Endothelial cell (in vitro differentiated cells): Measurements from ENCODE around the gene ZNF391. TPM values are rescaled to one million over a fixed set of nuclear protein-coding genes. Genes with fewer than 3 reads are reported as not detected.
A peak's percentile ranks its signal among the peaks of the same experiment; 100 is the strongest.
"Not testable (repeated sequence)": the region's sequence is repeated elsewhere in the genome, so short reads cannot be mapped to it uniquely, and the experiment has no call there.

Experiments
- DNase-seq: peaks from one replicate; pipeline ENCODE4 v3.0.0; 2021; ENCODE audit warnings: low spot score
- H3K27ac Mint-ChIP-seq: one replicate; pipeline ENCODE4 v1.8.0; 2021; ENCODE audit warnings: mixed read lengths, inconsistent platforms; ENCODE audit not compliant: unreplicated experiment
- H3K27me3 Mint-ChIP-seq: one replicate; pipeline ENCODE4 v1.8.0; 2021; ENCODE audit warnings: mild to moderate bottlenecking, moderate library complexity, mixed read lengths, inconsistent platforms; ENCODE audit not compliant: unreplicated experiment
- H3K36me3 Mint-ChIP-seq: one replicate; pipeline ENCODE4 v1.8.0; 2021; ENCODE audit warnings: mild to moderate bottlenecking, low read depth, mixed read lengths, inconsistent platforms; ENCODE audit not compliant: unreplicated experiment
- H3K4me1 Mint-ChIP-seq: one replicate; pipeline ENCODE4 v1.8.0; 2021; ENCODE audit warnings: mild to moderate bottlenecking, mixed read lengths, inconsistent platforms; ENCODE audit not compliant: unreplicated experiment
- H3K4me3 Mint-ChIP-seq: one replicate; pipeline ENCODE4 v1.8.0; 2021; ENCODE audit warnings: mild to moderate bottlenecking, mixed read lengths, inconsistent platforms; ENCODE audit not compliant: unreplicated experiment
- H3K9me3 Mint-ChIP-seq: one replicate; pipeline ENCODE4 v1.8.0; 2021; ENCODE audit warnings: mixed read lengths, inconsistent platforms; ENCODE audit not compliant: unreplicated experiment
- CTCF ChIP-seq: fragments of 200-600 bp; sonication (generic); IDR thresholded peaks from one replicate; pipeline ENCODE4 v1.5.0; 2021; ENCODE audit warnings: antibody characterized with exemption; ENCODE audit not compliant: unreplicated experiment
- total RNA-seq: library from RNA; stranded (reverse); fragmentation: NEBNext Ultra II Directional; extraction: Animal tissue kit (Norgen Biotek cat#: 25700); gene quantifications from one replicate; pipeline ENCODE4 v1.2.1, GENCODE V29; 2021; ENCODE audit not compliant: unreplicated experiment

Gene ZNF391
- total RNA-seq, 1 donor from 2014 or later = 6.7 TPM

DNA sequence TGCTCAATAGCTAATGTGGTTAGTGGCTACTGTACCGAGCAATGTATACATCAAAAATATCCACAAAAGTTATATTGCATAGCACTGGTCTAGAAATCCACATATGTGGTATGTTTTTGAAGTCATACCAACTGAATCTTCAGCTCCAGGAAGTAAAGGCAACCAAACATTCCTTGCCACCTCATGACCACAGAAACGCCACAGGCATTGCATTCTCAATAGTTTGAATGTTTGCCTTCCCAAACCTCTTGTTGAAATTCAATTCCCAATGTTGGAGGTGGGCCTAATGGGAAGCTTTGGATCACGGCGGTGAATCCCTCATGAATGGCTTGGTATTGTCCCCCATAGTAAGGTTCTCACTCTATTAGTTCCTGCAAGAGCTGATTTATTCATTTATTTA is 18.2 kb upstream of the ZNF391 start:
- H3K4me3 Mint-ChIP-seq = no peak overlapping the region
- no peak overlapping the region for H3K27ac Mint-ChIP-seq
- peaks cover 10% of the 10 kb centered on the region for H3K4me1 Mint-ChIP-seq
- H3K27me3 Mint-ChIP-seq = peaks cover 3% of the 10 kb centered on the region
- peaks cover 28% of the 10 kb centered on the region for H3K36me3 Mint-ChIP-seq
- no peak for DNase-seq
- TF ChIP-seq CTCF = no peak
- H3K9me3 Mint-ChIP-seq = peaks cover 7% of the 10 kb centered on the region

- no peaks in the 10 kb centered on the region for H3K9me3 Mint-ChIP-seq
- H3K4me1 Mint-ChIP-seq = peaks cover 17% of the 10 kb centered on the region
- peaks cover 3% of the 10 kb centered on the region for H3K27me3 Mint-ChIP-seq
- peaks cover 4% of the 10 kb centered on the region for H3K36me3 Mint-ChIP-seq
- H3K27ac Mint-ChIP-seq = peak overlapping the region; percentile 43
- no peak for TF ChIP-seq CTCF
- peak overlapping the region; percentile 92 for H3K4me3 Mint-ChIP-seq
- peak; percentile 57 for DNase-seq
These were observed 13.5 kb upstream of the ZNF391 start for GRCh38 chr6:27374824-27375612.

DNA sequence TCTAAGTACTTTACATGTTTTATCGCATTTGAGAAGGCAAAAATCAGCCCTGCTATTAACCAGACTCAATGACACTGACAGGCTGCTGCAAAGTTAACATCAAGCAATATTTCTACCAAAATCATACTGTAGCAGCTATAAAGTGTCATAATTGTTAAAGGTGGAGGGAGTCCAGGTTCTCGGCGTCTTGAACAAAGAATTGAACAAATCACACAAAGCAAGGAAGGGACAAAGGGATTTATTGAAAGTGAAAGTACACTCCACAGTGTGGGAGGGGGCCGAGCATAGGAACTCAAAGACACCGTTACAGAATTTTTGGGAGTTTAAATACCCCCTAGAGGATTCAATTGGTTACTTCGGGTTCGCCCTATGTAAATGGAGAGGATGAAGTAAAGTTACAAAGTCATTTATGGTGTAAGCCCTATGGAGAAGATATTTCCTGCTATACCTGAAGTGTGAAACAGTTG is 12.9 kb upstream of the ZNF391 start:
- peak overlapping the region; percentile 92 for H3K4me3 Mint-ChIP-seq
- peak; percentile 47 for TF ChIP-seq CTCF
- H3K36me3 Mint-ChIP-seq = peaks cover 10% of the 10 kb centered on the region
- H3K27ac Mint-ChIP-seq = peak overlapping the region; percentile 39
- H3K4me1 Mint-ChIP-seq = peaks cover 17% of the 10 kb centered on the region
- no peak for DNase-seq
- no peaks in the 10 kb centered on the region for H3K9me3 Mint-ChIP-seq
- peaks cover 3% of the 10 kb centered on the region for H3K27me3 Mint-ChIP-seq

- not testable (repeated sequence) for H3K27me3 Mint-ChIP-seq, H3K9me3 Mint-ChIP-seq, H3K4me3 Mint-ChIP-seq, DNase-seq, H3K27ac Mint-ChIP-seq
- peaks cover 17% of the 10 kb centered on the region for H3K4me1 Mint-ChIP-seq
- H3K36me3 Mint-ChIP-seq = peaks cover 10% of the 10 kb centered on the region
These were observed 10.2 kb upstream of the ZNF391 start for GRCh38 chr6:27378406-27378805.

- not testable (repeated sequence) for H3K27me3 Mint-ChIP-seq, H3K4me1 Mint-ChIP-seq, DNase-seq, H3K27ac Mint-ChIP-seq, H3K4me3 Mint-ChIP-seq, H3K9me3 Mint-ChIP-seq
- peaks cover 10% of the 10 kb centered on the region for H3K36me3 Mint-ChIP-seq
These were observed 7.6 kb upstream of the ZNF391 start for GRCh38 chr6:27381001-27381400.

DNA sequence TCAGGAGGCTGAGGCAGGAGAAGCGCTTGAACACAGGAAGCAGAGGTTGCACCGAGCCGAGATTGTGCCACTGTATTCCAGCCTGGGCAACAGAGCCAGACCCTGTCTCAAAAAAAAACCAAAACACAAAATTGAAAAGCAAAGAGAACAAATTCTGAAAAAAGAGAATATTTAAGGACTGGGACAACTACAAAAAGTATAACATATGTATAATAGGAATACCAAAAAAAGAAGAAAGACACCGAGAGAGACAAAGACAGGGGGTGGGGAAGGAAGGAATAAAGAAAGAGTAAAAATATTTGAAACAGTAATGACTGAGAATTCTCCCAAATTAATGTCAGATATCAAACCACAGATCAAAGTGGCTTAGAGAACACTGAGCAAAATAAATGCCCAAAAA is 5.5 kb upstream of the ZNF391 start:
- Mint-ChIP-seq H3K27me3 (no peaks in the 10 kb centered on the region), H3K4me3 (no peak overlapping the region)

More for the DNA sequence above, 5.5 kb upstream of the ZNF391 start:
- peaks cover 7% of the 10 kb centered on the region for H3K9me3 Mint-ChIP-seq
- peaks cover 10% of the 10 kb centered on the region for H3K36me3 Mint-ChIP-seq
- TF ChIP-seq CTCF = no peak
- H3K4me1 Mint-ChIP-seq = peaks cover 2% of the 10 kb centered on the region
- no peak overlapping the region for H3K27ac Mint-ChIP-seq
- no peak for DNase-seq
